ENCODE measurements around the gene DOCK6.

DOCK6 gene

GRCh38 chr19:11257846-11258380 is 4.4 kb downstream of the DOCK6 start:
- TF ChIP-seq, protein P1, sequence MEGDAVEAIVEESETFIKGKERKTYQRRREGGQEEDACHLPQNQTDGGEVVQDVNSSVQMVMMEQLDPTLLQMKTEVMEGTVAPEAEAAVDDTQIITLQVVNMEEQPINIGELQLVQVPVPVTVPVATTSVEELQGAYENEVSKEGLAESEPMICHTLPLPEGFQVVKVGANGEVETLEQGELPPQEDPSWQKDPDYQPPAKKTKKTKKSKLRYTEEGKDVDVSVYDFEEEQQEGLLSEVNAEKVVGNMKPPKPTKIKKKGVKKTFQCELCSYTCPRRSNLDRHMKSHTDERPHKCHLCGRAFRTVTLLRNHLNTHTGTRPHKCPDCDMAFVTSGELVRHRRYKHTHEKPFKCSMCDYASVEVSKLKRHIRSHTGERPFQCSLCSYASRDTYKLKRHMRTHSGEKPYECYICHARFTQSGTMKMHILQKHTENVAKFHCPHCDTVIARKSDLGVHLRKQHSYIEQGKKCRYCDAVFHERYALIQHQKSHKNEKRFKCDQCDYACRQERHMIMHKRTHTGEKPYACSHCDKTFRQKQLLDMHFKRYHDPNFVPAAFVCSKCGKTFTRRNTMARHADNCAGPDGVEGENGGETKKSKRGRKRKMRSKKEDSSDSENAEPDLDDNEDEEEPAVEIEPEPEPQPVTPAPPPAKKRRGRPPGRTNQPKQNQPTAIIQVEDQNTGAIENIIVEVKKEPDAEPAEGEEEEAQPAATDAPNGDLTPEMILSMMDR (IDR thresholded peaks at IDR 0.05; ENCODE audit: insufficient read depth, low read depth, low read length, missing control alignments): no peak
- H3K4me3 ChIP-seq (ENCODE audit: low read length): no peak overlapping the region
- peak; percentile 63 for DNase-seq (ENCODE audit: low read depth)

DNA sequence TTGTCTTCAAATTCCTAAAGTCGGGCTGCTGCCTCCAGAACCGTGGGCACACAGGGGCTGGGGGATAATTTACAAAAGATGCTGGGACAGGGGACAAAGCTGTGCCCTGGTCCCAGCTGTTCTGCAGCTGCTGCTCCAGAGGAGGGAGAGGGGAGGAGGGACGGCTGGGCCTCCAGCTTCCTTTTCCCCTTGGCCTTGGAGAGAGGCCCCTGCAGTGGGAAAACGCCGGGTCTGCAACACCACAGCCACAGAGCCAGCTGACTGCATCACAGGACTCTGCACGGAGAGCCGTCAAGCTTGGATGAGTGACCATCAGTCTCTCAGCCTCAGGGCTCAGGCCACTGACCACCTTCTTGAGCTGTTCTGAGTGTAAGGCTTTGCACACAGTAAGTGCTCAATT is 6.1 kb downstream of the DOCK6 start:
- no peak for DNase-seq (ENCODE audit: low read depth)
- H3K4me3 ChIP-seq (ENCODE audit: low read length): no peak overlapping the region
- TF ChIP-seq, protein P1 (IDR thresholded peaks at IDR 0.05; ENCODE audit: insufficient read depth, low read depth, low read length, missing control alignments): no peak

DNA sequence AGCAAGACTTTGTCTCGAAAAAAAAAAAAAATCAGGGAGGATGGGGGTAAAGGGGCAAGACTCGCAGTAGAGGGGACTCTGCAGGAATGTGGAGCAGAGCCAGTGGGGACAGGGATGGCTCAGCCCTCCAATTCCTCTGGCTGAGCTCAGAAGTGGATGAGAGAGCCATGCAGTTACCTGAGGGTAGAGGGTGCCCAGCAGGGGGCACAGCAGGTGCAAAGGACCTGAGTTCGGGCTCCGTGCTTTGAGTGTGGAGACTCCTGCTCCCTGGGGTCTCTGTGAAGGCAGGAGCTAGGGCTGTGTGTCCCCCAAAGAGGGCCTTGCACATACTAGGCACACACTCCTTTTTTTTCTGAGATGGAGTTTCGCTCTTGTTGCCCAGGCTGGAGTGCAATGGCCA is 7.7 kb downstream of the DOCK6 start:
- H3K4me3 ChIP-seq (ENCODE audit: low read length): no peak overlapping the region
- TF ChIP-seq, protein P1 (IDR thresholded peaks at IDR 0.05; ENCODE audit: insufficient read depth, low read depth, low read length, missing control alignments): peak; percentile 31
- DNase-seq (ENCODE audit: low read depth): no peak

DNA sequence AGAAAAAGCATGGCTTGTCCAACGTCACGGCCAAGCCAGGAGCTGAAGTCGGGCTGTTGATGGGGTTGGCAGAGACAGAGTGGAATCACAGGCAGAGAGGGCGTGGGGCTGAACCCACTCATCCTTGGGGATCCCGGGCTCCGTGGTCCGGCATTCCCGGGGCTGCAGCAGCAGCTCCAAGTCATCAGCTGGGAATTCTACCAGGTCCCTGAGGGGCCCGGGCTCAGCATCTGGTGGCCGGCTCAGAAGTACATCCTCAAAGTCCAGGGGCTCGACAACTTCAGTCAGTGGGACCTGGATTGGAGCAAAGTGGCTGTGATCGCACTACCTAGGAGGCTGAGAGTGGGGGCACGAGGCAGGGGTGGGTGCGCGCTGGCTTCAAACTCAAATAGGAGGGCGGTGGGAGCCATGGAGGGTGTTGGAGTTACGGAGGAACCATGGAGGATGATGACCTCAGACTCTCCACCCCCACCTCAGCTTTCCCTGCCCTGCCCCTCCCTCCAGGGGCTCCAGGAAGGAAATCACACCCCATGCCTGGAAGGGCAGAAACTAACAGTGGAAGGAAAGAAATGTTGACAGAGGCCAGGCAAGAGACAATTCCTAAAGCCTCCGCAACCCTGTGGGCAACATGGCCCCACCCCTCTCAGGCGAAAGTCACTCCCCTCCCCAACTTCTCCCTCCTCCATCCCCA is 9.5 kb downstream of the DOCK6 start:
- H3K4me3 ChIP-seq (ENCODE audit: low read length): no peak overlapping the region
- DNase-seq (ENCODE audit: low read depth): no peak
- TF ChIP-seq, protein P1 (IDR thresholded peaks at IDR 0.05; ENCODE audit: insufficient read depth, low read depth, low read length, missing control alignments): no peak

GRCh38 chr19:11251650-11252314 is 10.5 kb downstream of the DOCK6 start:
- H3K4me3 ChIP-seq (ENCODE audit: low read length): no peak overlapping the region
- DNase-seq (ENCODE audit: low read depth): no peak
- TF ChIP-seq, protein P1 (IDR thresholded peaks at IDR 0.05; ENCODE audit: insufficient read depth, low read depth, low read length, missing control alignments): no peak

DNA sequence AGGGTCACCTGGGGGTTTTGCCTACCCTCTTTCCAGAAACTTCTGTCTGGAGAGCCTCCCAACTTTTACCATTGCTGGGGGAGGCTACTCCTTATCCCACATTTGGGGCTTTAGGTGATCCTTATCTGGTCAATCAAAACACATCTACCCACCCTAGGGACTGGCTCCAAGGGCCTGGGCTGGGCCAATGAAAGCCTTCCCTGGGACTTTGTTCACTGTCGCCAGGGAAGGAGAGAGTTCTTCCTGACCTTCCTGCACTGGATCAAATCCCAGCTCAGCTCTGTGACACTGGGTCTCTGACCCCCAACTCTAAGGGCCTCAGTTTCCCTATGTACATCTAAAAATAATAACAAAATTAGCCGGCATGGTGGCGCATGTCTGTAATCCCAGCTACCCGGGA is 11.1 kb downstream of the DOCK6 start:
- no peak overlapping the region for H3K4me3 ChIP-seq (ENCODE audit: low read length)

More for the DNA sequence above, 11.1 kb downstream of the DOCK6 start:
- TF ChIP-seq, protein P1 (IDR thresholded peaks at IDR 0.05; ENCODE audit: insufficient read depth, low read depth, low read length, missing control alignments): no peak
- DNase-seq (ENCODE audit: low read depth): no peak
